ENCODE results near the gene LRATD1.

Gene LRATD1

DNA sequence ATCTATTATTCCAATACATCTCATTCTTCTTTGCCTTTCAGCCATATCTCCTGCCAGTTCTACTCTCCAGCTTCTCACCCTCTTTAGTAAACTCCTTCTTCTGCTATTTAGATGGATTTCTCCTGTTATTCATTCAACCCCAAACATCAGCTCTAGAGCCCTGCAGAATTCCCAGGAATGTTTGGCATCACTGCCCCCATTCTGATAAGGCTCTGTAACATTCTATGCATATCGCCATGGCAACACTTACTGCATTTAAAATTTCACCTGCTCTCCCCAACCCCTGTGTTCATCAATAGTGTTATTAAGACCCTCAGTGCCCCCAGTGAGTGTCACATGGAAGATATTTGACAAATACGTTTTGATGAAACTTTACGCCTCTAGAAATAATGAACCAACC, 28.6 kb downstream of the LRATD1 start:
- H3K27ac ChIP-seq = no peak overlapping the region
- no peak for DNase-seq (ENCODE audit: low spot score)
- TF ChIP-seq, protein P1, sequence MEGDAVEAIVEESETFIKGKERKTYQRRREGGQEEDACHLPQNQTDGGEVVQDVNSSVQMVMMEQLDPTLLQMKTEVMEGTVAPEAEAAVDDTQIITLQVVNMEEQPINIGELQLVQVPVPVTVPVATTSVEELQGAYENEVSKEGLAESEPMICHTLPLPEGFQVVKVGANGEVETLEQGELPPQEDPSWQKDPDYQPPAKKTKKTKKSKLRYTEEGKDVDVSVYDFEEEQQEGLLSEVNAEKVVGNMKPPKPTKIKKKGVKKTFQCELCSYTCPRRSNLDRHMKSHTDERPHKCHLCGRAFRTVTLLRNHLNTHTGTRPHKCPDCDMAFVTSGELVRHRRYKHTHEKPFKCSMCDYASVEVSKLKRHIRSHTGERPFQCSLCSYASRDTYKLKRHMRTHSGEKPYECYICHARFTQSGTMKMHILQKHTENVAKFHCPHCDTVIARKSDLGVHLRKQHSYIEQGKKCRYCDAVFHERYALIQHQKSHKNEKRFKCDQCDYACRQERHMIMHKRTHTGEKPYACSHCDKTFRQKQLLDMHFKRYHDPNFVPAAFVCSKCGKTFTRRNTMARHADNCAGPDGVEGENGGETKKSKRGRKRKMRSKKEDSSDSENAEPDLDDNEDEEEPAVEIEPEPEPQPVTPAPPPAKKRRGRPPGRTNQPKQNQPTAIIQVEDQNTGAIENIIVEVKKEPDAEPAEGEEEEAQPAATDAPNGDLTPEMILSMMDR (IDR thresholded peaks at IDR 0.05) = no peak
- no peak overlapping the region for H3K4me3 ChIP-seq

DNA sequence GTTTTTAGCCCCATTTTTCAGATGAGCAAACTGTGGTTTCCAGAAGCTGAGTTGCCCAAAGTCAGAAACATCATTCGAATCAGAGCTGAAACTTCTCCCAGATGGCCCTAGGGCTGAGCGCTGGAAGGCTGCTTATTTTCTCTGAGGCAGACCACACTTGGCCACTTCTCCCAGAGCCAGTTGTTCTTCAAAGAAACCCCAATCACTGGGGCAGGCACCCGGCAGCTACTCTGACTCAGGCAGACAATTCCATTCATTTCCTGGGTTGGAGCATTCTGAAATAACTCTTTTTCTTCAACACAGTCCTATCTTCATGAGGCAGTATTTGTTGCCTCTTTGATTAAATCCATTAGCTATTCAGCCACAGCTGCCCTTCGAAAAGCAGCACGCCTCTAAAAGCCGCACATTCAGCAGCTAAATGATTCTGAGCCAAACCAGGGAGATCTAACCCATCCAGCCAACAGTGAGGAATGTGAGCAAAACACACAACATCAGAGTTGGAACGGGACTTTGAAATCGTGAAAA, 40.9 kb downstream of the LRATD1 start:
- H3K4me3 ChIP-seq = no peak overlapping the region
- no peak overlapping the region for H3K27ac ChIP-seq
- TF ChIP-seq, protein P1 (IDR thresholded peaks at IDR 0.05) = no peak
- DNase-seq (ENCODE audit: low spot score) = no peak

DNA sequence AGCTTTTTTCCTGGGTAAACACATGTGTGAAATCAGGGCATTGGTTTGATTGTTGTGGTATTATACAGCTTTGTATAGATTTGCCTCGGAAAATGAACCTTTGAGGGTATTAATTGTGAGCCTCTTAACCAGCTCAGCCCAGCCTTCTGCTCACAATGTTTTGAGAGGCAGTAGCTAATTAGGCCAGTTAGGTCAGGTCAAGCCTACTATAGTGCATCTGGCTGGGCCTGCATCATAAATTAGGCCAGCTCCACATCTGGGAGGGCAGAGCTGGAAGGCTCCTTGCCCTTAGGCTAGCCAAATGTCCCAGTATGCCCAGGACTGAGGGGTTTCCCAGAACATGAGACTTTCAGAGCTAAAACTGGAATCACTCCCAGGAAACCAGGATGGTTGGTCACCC, 43.0 kb downstream of the LRATD1 start:
- Histone ChIP-seq H3K27ac (no peak overlapping the region), H3K4me3 (no peak overlapping the region)
- TF ChIP-seq, protein P1 (IDR thresholded peaks at IDR 0.05) = no peak
- no peak for DNase-seq (ENCODE audit: low spot score)

DNA sequence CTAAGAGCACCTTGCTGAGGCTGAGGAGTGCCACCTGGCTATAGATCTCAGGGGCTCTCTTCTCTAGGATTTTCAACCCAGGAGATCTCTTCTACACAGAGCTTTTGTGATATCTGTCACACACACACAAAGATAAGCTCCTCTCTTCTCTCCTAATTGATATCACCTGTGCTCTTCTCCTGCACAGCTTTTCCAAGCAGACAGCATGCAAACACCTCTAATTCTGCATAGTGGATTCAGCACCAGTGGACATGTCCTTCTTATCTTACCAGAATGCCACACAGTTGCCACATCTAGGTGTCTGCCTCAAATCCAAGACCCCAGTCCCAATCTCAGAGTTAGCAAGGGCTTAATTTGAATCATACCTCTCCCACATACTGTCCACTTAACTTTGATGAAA, 43.9 kb downstream of the LRATD1 start:
- Histone ChIP-seq H3K4me3 (no peak overlapping the region), H3K27ac (no peak overlapping the region)
- TF ChIP-seq, protein P1 (IDR thresholded peaks at IDR 0.05) = no peak
- no peak for DNase-seq (ENCODE audit: low spot score)

DNA sequence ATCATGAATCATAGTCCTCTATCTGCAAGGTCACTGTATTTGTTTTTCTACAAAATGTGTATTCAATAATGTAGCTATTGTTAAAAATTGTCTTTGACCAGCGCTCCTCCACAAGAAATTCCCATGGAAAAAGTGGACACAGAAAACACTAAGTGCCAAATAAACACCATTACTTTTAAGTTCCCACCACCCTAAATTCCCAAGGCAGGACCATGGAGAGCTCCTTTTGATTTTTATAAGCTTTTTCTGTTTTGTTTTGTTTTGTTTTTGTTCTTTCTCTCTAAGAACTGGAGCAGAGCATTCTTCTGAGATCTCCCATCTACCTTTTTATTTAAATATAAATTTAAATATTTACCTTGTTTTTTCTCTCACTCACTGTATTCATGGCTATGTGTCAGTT, 44.5 kb downstream of the LRATD1 start:
- Histone ChIP-seq H3K27ac (no peak overlapping the region), H3K4me3 (no peak overlapping the region)
- TF ChIP-seq, protein P1 (IDR thresholded peaks at IDR 0.05) = no peak
- no peak for DNase-seq (ENCODE audit: low spot score)

DNA sequence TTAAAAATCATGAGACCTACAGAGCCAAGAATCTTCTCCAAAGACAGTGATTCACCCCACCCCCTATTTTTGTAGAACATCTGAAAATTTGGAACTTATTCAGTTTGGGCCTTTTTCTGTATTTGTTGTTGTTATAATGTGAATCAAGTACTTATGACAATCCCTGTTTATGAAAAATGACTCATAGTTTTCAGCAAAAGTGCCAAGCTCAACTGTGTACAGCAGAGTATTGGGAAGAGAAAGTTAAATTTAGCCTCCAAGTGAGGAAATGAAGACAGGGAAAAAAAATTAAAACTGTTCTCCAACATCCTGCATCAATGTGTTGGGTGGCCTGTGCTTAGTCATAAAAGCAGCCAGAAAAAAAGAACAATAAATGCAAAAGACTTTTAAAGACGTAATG, 46.2 kb downstream of the LRATD1 start:
- Histone ChIP-seq H3K27ac (no peak overlapping the region), H3K4me3 (no peak overlapping the region)
- DNase-seq (ENCODE audit: low spot score) = no peak
- TF ChIP-seq, protein P1 (IDR thresholded peaks at IDR 0.05) = no peak

DNA sequence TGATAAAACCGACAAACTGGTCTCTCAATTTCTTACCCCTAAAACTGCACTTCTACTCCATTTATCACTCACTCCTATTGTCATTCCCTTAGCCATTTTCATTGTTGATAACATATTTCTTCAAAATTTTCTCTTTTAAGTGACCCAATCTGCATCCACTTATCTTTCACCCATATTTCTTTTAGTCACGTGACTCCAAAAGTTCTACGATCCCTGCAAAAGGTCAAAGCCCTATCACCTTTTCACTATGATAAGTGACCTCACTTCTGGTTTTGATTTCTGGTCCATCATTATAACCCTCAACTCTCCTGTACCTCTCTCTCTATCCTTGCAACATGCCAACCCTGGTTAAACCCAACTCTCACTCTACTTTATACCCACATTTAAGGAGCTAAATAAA, 49.1 kb downstream of the LRATD1 start:
- H3K4me3 ChIP-seq = no peak overlapping the region
- TF ChIP-seq, protein P1 (IDR thresholded peaks at IDR 0.05) = no peak
- DNase-seq (ENCODE audit: low spot score) = no peak
- no peak overlapping the region for H3K27ac ChIP-seq

Measured in coronary artery (tissue), 2 donors.